Breast epithelium (tissue), 4 donors: Measurements from ENCODE around the gene CLPSL1. TPM values are rescaled to one million over a fixed set of nuclear protein-coding genes. Genes with fewer than 3 reads are reported as not detected.

Experiments
- DNase-seq, 2 donors: peaks; one replicate each; pipeline ENCODE4 v3.0.0-alpha.2; 2019; ENCODE audit warnings: low spot score in 2 of 2
- H3K27ac ChIP-seq, 2 donors: fragments of 200-600 bp; sonication (generic) in 1 of 2; one replicate each; pipeline ENCODE4 v1.5.1; 2016 to 2019; ENCODE audit warnings: mild to moderate bottlenecking in 1 of 2
- H3K27me3 ChIP-seq, 2 donors: fragments of 200-600 bp; sonication (generic) in 1 of 2; one replicate each; pipeline versions ENCODE4 v1.5.1 to v1.6.0; 2017 to 2019; ENCODE audit warnings: control low read depth in 1 of 2, mild to moderate bottlenecking in 1 of 2
- H3K36me3 ChIP-seq: fragments of 200-600 bp; one replicate; pipeline ENCODE4 v1.5.1; 2019
- H3K4me1 ChIP-seq, 2 donors: fragments of 200-600 bp; sonication (generic); one replicate each; pipeline ENCODE4 v1.5.1; 2016 to 2019; ENCODE audit warnings: control low read depth in 1 of 2
- H3K4me3 ChIP-seq, 3 donors: fragments of 200-600 bp; sonication (generic); 1 replicate in 2 of 3; 2 replicates in 1 of 3; pipeline ENCODE4 v1.5.1; 2016 to 2019; ENCODE audit warnings: mild to moderate bottlenecking in 3 of 3, moderate library complexity in 2 of 3
- H3K9me3 ChIP-seq, 2 donors: fragments of 200-600 bp; sonication (generic) in 1 of 2; one replicate each; pipeline ENCODE4 v1.5.1; 2016 to 2019; ENCODE audit warnings: control low read depth in 1 of 2
- CTCF ChIP-seq, 3 donors: fragments of 450-650 bp; IDR thresholded peaks; one replicate each; pipeline ENCODE4 v1.5.1; 2016 to 2017; ENCODE audit warnings: antibody characterized with exemption in 3 of 3, mild to moderate bottlenecking in 3 of 3, moderate library complexity in 3 of 3
- POLR2A ChIP-seq: fragments of 450-650 bp; IDR thresholded peaks from one replicate; pipeline ENCODE4 v1.6.1; 2016; ENCODE audit warnings: antibody characterized with exemption, mild to moderate bottlenecking, moderate library complexity
- POLR2AphosphoS5 ChIP-seq, 3 donors: sonication (generic); formaldehyde crosslinking; IDR thresholded peaks; one replicate each; pipeline ENCODE4 v1.6.1; 2017; ENCODE audit warnings: antibody characterized with exemption in 3 of 3
- intact Hi-C: fragments of 100-400 bp; cut with DNase I; formaldehyde crosslinking; loops from one replicate; pipeline ENCODE4 v1.15.1; 2023; ENCODE audit warnings: low total_unique reads
- total RNA-seq, 3 donors: library from RNA; depleted of rRNA; stranded (reverse); fragments of >200 nt; gene quantifications; one replicate each; pipeline ENCODE4 v1.1.0, GENCODE V29; 2016

CLPSL1 gene
- total RNA-seq, 3 donors from 2014 or later: 1.3 TPM; not detected in 2

DNA sequence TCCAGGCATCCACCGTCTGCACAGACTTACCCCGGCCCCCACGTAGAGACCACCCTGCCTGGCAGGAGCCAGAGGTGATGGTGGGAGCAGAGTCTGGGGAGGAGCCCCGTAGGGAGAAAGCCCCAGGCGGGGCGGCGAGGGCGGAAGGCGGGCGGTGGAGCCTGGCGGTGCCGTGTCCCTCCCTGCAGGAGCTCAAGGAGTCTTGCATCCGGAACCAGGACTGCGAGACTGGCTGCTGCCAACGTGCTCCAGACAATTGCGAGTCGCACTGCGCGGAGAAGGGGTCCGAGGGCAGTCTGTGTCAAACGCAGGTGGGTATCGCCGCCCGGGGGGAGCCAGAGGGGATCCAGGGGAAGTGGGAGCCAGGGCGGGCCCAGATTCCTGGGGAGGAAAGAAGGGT, 6.0 kb downstream of the CLPSL1 start:
- H3K27me3 ChIP-seq: peaks cover 0 to 24% of the 10 kb centered on the region in 2 donors
- H3K4me1 ChIP-seq: no peaks in the 10 kb centered on the region
- DNase-seq: no peak
- peak overlapping the region in 2 of 3 donors; percentile 34 to 60 for H3K4me3 ChIP-seq
- intact Hi-C loops: no loop called here
- no peak overlapping the region for H3K27ac ChIP-seq
- no peaks in the 10 kb centered on the region for H3K9me3 ChIP-seq
- H3K36me3 ChIP-seq: no peaks in the 10 kb centered on the region
- TF ChIP-seq POLR2A (no peak), CTCF (IDR thresholded peaks at IDR 0.05) (no peak), POLR2AphosphoS5 (IDR thresholded peaks at IDR 0.05) (no peak)

- intact Hi-C loops: no loop called here
- H3K4me3 ChIP-seq: peak overlapping the region in 2 of 3 donors; percentile 34 to 60
- H3K27ac ChIP-seq: no peak overlapping the region
- no peaks in the 10 kb centered on the region for H3K4me1 ChIP-seq
- no peaks in the 10 kb centered on the region for H3K9me3 ChIP-seq
- peaks cover 0 to 24% of the 10 kb centered on the region in 2 donors for H3K27me3 ChIP-seq
- TF ChIP-seq POLR2AphosphoS5 (IDR thresholded peaks at IDR 0.05): no peak
- TF ChIP-seq POLR2A: no peak
- no peak for DNase-seq
- no peaks in the 10 kb centered on the region for H3K36me3 ChIP-seq
Observed at GRCh38 chr6:35787266-35788218, 6.7 kb downstream of the CLPSL1 start.

DNA sequence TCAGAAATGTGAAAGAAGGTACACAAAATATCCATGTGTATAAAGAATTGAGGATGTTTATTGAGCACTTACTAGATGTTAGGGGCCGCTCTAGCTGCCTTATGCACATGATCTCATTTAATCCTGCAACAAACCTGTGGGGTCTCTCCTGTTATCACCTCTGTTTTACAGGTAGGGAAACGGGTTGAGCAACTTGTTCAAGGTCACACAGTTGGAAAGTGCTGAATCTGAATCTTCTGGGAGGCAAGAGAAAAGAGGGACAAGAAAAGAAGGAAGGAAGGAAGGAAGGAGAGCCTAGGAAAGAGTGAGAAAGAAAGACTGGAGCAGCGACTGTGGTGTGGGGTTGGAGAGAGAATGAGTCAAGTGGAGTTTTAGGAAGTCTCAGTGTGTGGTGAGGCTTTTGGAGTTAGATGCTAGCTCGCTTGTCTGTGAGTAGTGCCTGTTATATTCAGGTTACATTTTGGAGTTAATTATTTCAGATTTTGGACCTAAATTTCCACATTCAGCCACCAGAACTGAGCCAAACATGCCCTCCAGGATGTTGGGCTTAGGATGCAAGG, 7.7 kb downstream of the CLPSL1 start:
- H3K36me3 ChIP-seq: no peaks in the 10 kb centered on the region
- TF ChIP-seq CTCF (IDR thresholded peaks at IDR 0.05) (no peak), POLR2AphosphoS5 (IDR thresholded peaks at IDR 0.05) (no peak), POLR2A (no peak)
- H3K27me3 ChIP-seq: peaks cover 0 to 24% of the 10 kb centered on the region in 2 donors
- no peak overlapping the region for H3K4me3 ChIP-seq
- DNase-seq: no peak
- intact Hi-C loops: no loop called here
- H3K9me3 ChIP-seq: no peaks in the 10 kb centered on the region
- no peaks in the 10 kb centered on the region for H3K4me1 ChIP-seq
- no peak overlapping the region for H3K27ac ChIP-seq

DNA sequence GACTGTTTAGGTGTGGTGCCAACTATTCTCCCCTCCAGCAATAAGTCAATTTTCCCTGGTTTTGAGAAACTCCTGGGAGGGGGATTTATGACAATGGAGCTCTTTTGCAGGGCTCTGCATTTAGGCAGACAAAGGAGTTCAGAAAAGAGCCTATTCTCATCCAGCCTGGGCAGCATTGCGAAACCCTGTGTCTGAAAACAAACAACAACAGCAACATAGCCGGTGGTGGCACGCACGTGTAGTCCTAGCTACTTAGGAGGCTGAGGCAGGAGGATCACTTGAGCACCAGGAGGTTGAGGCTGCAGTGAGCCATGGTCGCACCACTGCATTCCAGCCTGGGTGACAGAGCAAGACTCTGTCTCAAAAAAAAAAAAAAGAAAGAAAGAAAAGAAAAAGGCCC, 9.9 kb downstream of the CLPSL1 start:
- no peak for DNase-seq
- intact Hi-C loops: no loop called here
- Histone ChIP-seq H3K9me3 (no peaks in the 10 kb centered on the region), H3K27ac (no peak overlapping the region), H3K4me1 (no peaks in the 10 kb centered on the region), H3K4me3 (no peak overlapping the region), H3K36me3 (no peaks in the 10 kb centered on the region), H3K27me3 (peaks cover 0 to 24% of the 10 kb centered on the region in 2 donors)
- TF ChIP-seq POLR2AphosphoS5 (IDR thresholded peaks at IDR 0.05) (no peak), POLR2A (no peak), CTCF (IDR thresholded peaks at IDR 0.05) (no peak)

DNA sequence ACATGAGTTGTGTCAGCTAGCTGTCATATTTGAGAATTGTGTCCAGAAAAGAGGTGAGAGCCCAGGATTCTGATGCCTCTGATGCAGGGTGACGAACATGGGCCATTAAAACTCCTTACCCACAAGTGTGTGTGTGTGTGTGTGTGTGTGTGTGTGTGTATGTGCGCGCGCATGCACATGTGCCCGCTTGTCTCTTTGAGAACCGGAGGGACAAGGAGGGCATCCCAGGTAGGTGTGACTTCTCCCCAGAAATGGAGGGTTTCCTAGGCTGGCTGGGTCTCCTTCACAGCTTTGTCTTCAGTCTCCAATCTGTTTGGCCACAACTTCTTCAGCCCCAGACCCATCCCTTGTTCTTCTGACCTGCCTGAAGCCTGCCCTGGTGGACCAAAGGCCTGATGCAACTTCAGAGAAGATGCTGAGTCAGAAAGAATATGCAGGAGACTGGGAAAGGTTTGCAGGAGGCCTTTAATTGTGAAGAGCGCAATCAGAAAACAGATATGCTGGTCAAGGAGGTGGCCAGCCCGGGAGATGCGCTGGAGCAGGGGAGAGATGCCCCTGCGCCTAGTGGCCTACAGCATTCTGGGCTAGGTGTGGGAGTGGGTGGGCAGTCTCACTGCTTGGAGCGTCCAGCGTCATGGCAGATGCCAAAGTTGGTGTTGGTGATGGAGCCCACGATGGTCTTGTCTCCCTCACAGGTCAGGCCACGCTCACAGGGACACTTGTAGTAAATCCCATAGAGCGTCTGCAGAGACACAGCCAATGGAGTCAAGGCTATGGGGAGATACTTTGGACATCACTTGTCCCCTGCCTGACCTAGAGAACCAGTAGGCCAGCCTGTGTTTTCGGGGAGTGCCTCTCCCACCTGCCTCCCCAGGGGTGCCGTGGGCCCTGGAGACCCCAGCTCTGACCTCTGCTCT, 14.0 kb downstream of the CLPSL1 start:
- no peak for DNase-seq
- H3K9me3 ChIP-seq: no peaks in the 10 kb centered on the region
- no peaks in the 10 kb centered on the region for H3K4me1 ChIP-seq
- no peaks in the 10 kb centered on the region for H3K27me3 ChIP-seq
- TF ChIP-seq CTCF (IDR thresholded peaks at IDR 0.05) (no peak), POLR2A (no peak), POLR2AphosphoS5 (IDR thresholded peaks at IDR 0.05) (no peak)
- H3K27ac ChIP-seq: no peak overlapping the region
- intact Hi-C loops: no loop called here
- H3K36me3 ChIP-seq: no peaks in the 10 kb centered on the region
- H3K4me3 ChIP-seq: no peak overlapping the region
